GM21515 (cell line): ENCODE results near the gene GNAO1.

ENCODE experiments used
- ATAC-seq: cut with Tn5 transposase; IDR thresholded peaks from one replicate; pipeline ENCODE4 v1.9.1; 2021; ENCODE audit not compliant: unreplicated experiment

The GNAO1 gene

DNA sequence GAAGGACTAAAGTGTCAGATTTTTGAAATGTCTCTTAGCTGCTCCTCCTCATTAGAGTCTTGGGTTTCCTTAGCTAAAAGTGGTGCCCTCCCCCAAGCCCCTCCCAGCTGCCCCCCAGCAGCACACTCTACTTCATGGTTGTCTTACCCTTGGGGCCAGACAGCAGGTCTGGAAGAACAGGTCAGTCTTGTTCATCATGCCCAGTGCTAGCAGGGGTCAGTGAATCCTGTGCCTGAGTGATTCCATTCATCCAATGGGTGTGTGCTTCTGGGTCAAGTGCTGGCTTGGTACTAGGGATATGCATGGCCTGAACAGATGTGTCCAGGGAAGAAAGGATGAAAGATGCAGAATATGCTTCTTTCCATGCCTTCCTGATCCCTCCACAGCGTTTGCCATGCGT, 93.2 kb downstream of the GNAO1 start:
- ATAC-seq: no peak

DNA sequence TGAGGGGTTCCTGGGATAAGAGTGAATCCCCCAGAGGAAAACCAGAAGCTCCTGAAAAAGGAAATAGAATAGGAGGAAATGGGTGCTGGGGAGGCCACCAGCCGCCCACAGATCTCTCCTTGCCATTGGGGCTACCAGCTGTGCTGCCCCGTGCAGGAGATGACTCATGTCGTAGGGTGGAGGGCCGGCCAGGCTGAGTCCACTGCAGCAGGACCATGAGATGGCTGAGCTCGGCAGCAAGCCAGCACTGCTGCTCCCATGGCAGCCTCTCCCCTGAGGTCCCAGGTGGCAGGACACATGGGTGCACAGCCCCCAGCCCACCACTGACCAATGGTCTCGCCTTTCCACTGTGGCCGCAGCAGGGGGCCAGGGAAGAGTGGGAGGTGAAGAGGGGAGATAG, 95.5 kb downstream of the GNAO1 start:
- no peak for ATAC-seq

GRCh38 chr16:56288019-56288418, 96.7 kb downstream of the GNAO1 start:
- ATAC-seq: no peak

DNA sequence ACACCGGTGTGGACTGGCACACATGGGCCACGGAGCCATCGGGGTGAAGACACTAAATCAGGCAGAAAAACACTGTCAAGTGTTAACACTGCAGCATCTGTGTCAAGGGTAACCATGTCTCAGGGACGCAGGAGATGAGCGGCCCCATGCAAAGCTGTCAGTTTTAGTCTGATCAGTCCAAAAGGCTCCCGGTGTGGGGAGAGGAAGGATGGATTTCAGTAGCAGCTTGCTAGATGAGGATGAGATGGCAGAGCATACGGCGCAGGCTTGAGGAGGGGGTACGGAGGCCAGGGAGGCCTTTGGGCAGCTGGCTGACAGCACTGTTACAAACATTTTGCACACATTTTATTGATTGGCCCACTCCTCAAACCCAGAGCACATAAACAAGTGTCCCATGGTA, 98.1 kb downstream of the GNAO1 start:
- no peak for ATAC-seq

DNA sequence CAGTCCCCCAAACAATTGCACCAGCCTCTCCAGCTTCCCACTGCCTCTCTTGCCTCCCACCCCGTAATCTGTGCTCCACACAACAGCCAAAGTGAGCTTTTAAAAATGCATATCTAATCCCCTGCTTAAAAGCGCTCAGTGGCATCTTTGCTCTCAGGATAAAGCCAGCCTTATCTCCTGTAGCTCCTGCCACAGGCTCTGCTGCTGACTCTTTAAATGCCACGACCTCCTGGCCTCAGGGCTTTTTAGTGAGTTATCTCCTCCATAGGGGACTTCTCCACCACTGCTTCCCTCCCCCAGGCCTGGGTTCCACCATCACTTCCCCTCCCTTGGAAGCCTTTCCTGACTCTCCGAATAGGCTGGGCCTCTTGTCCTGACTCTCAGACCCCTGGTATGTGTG, 98.6 kb downstream of the GNAO1 start:
- ATAC-seq: no peak

- no peak for ATAC-seq
Measured at GRCh38 chr16:56294014-56294413, 102.7 kb downstream of the GNAO1 start.

- ATAC-seq: no peak
Measured at GRCh38 chr16:56294579-56294978, 103.3 kb downstream of the GNAO1 start.

DNA sequence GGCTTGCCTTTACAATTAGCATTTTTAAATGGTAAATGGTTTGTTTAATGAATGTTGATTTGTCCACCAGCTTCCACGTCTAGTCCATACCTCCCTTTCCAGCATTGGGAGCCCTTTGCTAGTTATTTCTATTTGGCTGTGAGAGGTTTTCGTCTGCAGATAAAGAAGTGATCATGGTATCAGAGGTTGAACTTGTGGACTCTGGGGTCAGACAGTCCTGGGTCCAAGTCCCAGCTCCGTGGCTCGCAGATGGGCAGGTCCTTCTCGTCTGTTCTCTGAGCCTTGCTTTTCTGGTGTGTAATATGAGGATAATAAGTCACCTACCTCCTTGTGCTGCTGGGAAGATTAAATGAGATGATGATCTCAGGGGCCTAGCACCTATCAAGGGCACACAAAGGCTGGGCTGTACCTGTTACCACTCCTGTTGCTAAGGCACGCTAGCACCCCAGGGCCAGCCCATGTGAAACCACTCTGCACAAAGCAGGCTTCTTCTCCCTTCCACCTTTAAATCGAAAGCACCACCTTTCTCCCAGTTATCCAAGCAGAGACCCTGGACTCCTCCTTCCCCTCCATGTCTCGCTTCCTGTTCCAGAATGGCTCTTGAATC, 103.9 kb downstream of the GNAO1 start:
- ATAC-seq: no peak

GRCh38 chr16:56295739-56296527, 104.6 kb downstream of the GNAO1 start:
- ATAC-seq: no peak

GRCh38 chr16:56297684-56298083, 106.4 kb downstream of the GNAO1 start:
- ATAC-seq: no peak

DNA sequence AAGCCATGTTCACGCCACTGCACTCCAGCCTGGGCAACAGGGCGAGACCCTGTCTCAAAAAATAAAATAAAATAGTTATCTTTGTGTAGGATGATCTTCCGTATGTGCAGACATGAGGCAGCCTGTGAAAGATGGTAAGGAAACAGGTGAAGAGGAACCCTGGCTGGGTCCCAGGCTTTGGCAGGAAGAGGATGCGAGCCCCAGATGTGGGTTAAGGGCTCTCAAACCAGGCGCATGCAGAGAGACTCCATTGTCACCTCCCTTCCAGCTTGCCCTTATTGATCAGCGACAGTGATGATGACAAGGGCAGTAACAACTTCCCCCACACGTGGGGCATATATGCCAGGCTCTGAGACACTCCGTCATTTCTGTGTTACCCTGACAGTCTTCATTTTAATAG, 106.8 kb downstream of the GNAO1 start:
- ATAC-seq: no peak

DNA sequence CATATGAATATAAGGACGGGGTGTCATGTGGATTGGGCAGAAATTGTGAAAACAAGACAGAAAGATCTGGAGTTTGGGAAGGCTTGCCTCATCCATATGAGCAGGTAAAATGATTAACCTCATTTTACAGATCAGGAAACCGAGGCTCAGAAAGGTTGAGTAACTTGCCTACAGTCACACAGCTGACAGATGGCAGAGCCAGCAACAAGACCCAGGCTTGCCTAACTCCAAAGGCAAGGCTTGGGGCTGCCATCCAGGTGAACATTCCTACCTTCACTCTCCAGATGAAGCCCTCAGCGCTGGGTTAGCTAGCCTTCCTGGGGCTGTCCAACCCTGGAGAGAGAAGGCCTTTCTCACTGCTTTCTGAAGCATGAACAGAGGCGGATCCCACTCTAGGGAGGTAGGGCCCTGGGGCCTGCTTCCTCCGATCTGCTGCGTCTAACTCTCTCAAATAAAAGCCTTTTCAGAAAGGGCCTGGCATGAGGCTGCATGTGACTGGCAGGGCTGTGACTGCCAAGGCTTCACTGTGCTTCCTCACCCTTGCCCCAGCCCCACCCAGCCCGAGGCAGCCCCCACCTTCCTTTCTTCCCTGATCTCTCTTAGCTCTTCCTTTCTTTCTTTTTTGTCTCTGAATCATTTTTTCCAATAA, 107.8 kb downstream of the GNAO1 start:
- no peak for ATAC-seq

DNA sequence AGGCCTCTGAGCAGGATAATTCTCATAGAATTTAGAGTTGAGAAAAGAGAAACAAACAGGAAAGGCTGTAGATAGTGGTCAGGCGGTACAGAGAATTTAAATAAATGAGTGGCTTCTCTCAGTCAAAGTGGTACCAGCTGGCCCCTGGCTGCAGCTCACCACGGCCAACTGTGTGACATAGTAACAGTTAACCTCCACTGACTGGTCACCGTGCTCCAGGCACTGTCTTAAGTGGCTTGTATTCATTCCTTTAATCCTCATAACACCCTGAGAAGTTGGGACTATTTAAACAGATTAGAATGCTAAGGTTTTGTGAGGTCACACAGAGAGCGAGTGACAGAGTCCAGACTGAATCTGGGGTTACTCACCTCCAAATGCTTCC, 108.9 kb downstream of the GNAO1 start:
- no peak for ATAC-seq

GRCh38 chr16:56300891-56301850, 109.9 kb downstream of the GNAO1 start:
- no peak for ATAC-seq

DNA sequence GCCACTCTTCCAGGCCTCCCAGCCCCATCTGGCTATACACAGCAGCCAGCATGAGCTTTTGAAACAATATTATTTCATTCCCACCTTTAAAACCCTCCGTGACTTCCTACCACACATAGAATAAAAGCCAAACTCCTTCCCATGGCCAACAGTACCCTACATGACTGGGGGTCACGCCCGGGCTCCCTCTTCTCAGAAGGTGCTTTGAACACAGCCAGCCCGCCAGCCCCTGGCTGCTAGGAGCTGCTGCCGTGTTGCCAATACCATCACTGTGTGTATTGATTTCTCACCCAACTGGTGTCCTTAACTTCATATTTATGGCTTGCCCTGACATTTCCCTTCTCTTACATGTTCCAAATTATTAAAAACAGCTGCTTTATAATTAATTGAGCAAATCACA, 111.2 kb downstream of the GNAO1 start:
- ATAC-seq: no peak

DNA sequence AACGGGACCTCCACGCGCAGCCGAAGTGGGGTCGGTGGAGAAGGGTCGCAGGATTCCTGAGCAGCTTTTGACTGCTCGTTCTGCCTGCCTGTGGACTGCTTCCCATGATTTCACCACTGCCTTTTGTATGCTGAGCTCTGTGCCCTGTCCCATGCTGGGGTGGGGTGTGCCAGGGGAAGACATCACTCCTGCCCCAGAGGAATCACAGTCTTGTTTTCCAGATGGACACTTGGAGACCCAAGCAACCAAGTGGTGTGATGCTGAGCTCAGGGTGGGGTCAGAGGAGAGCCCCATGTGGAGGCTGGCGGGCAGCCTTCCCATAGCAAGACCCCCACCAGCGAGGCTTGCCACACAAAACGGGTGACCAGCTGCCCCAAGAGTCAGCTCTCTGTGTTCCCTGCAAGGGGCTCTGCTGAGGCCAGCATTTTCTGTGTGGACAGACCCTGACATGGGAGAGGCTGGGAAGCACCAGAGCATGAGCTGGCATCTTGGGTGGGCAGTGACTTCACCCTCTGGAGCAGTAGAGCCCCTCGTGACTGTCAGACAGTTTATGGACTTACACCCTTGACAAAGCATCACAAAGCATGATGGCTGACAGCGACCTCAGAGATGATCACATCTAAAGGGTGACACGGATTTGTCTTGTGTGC, 111.9 kb downstream of the GNAO1 start:
- no peak for ATAC-seq

DNA sequence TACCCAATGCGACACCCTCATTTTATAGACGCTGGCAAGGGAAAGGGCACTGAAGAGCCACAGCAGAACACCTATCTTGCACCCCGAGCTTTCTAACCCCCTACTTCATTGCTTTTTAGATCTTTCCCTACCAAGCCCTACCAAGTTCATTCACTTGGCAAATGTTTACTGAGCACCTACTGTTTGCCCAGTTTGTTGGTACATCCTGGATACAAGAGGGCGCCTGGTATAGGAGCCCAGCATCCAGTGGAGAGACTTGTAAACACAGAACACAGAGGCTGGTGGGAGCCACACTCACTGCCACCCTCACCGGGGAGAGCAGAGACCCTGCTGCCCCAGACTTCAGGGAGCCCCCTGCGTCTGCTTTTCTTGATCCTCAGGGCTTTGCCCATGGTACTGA, 112.6 kb downstream of the GNAO1 start:
- ATAC-seq: no peak

- ATAC-seq: no peak
Measured at GRCh38 chr16:56305956-56306565, 114.8 kb downstream of the GNAO1 start.

DNA sequence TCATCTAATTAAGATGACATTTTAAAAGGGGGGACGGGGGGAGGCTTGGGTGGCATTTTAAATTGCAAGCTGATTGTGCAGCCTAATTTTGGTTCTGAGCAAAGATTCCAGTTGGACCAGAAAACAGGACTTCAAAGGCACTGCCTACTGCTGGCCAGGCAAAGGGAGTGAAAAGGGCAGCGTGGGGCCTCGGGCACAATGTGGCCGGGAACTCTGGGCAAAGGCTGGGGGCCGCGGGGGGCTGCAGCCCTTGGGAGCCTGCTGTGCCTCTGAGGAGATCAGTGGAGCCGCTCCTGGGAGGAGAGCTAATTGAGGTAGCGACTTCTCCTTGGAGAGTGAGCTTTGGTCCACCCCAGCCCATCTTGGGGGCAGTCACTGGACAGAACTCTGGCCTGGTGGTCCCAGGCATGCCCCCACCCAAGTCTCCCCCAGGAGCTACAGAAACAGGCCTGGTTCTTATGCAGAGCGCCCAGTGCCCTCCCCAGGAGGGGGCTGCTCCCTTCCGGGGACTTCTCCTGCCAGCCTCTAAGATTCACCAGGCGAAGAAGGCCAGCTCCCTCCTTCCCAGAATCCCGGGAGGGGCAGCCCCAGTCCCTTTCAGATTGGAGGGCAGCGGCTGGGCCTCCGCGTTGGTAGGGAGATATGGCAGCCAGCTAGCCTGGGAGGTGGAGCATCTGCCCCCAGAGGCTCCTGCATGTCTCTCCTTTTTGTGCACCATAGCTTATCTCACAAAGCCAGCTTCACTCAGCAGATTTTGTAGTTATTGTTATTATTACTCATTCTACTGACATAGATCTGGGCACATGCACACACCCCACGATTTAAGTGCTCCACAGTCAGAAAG, 115.6 kb downstream of the GNAO1 start:
- no peak for ATAC-seq

- no peak for ATAC-seq
Measured at GRCh38 chr16:56307534-56307873, 116.2 kb downstream of the GNAO1 start.
